ENCODE data around the gene LIX1L. TPM values are rescaled to one million over a fixed set of nuclear protein-coding genes. Genes with fewer than 3 reads are reported as not detected.

LIX1L gene
- total and polyA plus RNA-seq, 2 of the 4 experiments (the other 2 are of a cell fraction): 14.7 to 28.8 TPM

GRCh38 chr1:145886390-145886789 lies 71.4 kb downstream of the LIX1L start:
- POLR2A ChIA-PET (ENCODE audit: unreplicated experiment): no interaction called here
- Histone ChIP-seq H3K4me1 (ENCODE audit: control insufficient read depth, insufficient read depth, low read length) (peaks cover 5% of the 10 kb centered on the region; the same call in 1 of the 2 replicates), H3K4me2 (ENCODE audit: low read depth, low read length) (peak overlapping the region; percentile 70), H3K36me3 (ENCODE audit: control insufficient read depth, insufficient read depth, low read length) (no peaks in the 10 kb centered on the region), H3K23ac (ENCODE audit: low read depth, low read length) (no peak overlapping the region), H3K56ac (ENCODE audit: extremely low read depth, insufficient read depth, low read length) (no peak overlapping the region), H3K79me1 (ENCODE audit: low read depth in 1 of 2, low read length in 2 of 2) (no peaks in the 10 kb centered on the region), H2BK15ac (ENCODE audit: low read depth, low read length) (no peak overlapping the region), H3K9me3 (ENCODE audit: control insufficient read depth, insufficient read depth, low read length) (no peaks in the 10 kb centered on the region), H3K18ac (ENCODE audit: low read depth, low read length) (no peak overlapping the region), H3K27me3 (ENCODE audit: control insufficient read depth, insufficient read depth, low read length) (peaks cover 3% of the 10 kb centered on the region; the same call in 1 of the 2 replicates), H2AFZ (replicated peaks; ENCODE audit: low read length, poor library complexity) (no peak overlapping the region), H4K8ac (ENCODE audit: low read depth in 2 of 2, low read length in 2 of 2) (no peak overlapping the region), H4K91ac (ENCODE audit: insufficient read depth, low read depth, low read length) (no peak overlapping the region), H3K9me1 (ENCODE audit: insufficient read depth, low read length) (0 out of 2 replicates have a peak, but pooled peaks cover 3% of the 10 kb centered on the region), H3K27ac (ENCODE audit: insufficient read depth, low read length) (no peak overlapping the region), H2AK5ac (ENCODE audit: low read depth, low read length) (no peak overlapping the region), H2BK120ac (ENCODE audit: low read depth, low read length) (no peak overlapping the region), H2BK20ac (ENCODE audit: low read depth, low read length) (no peak overlapping the region), H3K9ac (ENCODE audit: low read depth, low read length) (no peak overlapping the region), H4K5ac (ENCODE audit: low read depth, low read length) (no peak overlapping the region), H3K4me3 (ENCODE audit: insufficient read depth, low read depth, low read length) (peak overlapping the region; percentile 71), H2BK5ac (ENCODE audit: low read depth, low read length, poor library complexity, severe bottlenecking) (no peak overlapping the region), H3K4ac (ENCODE audit: low read depth, low read length) (no peak overlapping the region), H2AK9ac (replicated peaks; ENCODE audit: low read depth, low read length, poor library complexity) (no peak overlapping the region), H3K14ac (replicated peaks; ENCODE audit: low read depth, low read length) (no peak overlapping the region), H4K20me1 (ENCODE audit: insufficient read depth, low read length) (no peaks in the 10 kb centered on the region)
- DNase-seq: no peak
- CTCF ChIA-PET: no interaction called here
- TF ChIP-seq, protein P1, sequence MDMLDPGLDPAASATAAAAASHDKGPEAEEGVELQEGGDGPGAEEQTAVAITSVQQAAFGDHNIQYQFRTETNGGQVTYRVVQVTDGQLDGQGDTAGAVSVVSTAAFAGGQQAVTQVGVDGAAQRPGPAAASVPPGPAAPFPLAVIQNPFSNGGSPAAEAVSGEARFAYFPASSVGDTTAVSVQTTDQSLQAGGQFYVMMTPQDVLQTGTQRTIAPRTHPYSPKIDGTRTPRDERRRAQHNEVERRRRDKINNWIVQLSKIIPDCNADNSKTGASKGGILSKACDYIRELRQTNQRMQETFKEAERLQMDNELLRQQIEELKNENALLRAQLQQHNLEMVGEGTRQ (IDR thresholded peaks at IDR 0.05; ENCODE audit: low read depth, low read length): no peak
- TF ChIP-seq MAZ (IDR thresholded peaks at IDR 0.05; ENCODE audit: borderline replicate concordance, low read depth, low read length) (no peak), BHLHE40 (IDR thresholded peaks at IDR 0.05; ENCODE audit: low read depth, low read length) (no peak), MXI1 (IDR thresholded peaks at IDR 0.05; ENCODE audit: borderline replicate concordance, low read depth, low read length) (no peak)
- in situ Hi-C loops (cut with MboI; ENCODE audit: low sequenced_read_pairs) (no loop called here), intact Hi-C loops (cut with micrococcal nuclease) (no loop called here), dilution Hi-C loops (cut with HindIII; ENCODE audit: low sequenced_read_pairs, unreplicated experiment) (no loop called here)
- BruUV-seq (replicated peaks): no TSS peak
- WGBS, 2 experiments (ENCODE audit: extremely low coverage in 2 of 2, insufficient read length in 1 of 2): 40% methylated on average over 4 of the region's 11 CpGs; no CpG with 5 or more reads in 1 of the 2 experiments
- ATAC-seq (ENCODE audit: low read depth): no peak

All from IMR-90 (cell line).